Epidermal melanocyte (primary cell): ENCODE results near the gene ANKS1A.
"Not testable (repeated sequence)": the region's sequence is repeated elsewhere in the genome, so short reads cannot be mapped to it uniquely, and the experiment has no call there.

Experiments used
- DNase-seq: peaks from one replicate; pipeline ENCODE4 v3.0.0; 2011; ENCODE audit warnings: low spot score; ENCODE audit not compliant: insufficient read length

Gene ANKS1A

GRCh38 chr6:35096129-35096862 is 207.2 kb downstream of the ANKS1A start:
- DNase-seq: peak; percentile 63

- DNase-seq: no peak
Observed at GRCh38 chr6:35099116-35099515, 210.1 kb downstream of the ANKS1A start.

GRCh38 chr6:35105078-35105477 is 216.0 kb downstream of the ANKS1A start:
- DNase-seq: no peak

DNA sequence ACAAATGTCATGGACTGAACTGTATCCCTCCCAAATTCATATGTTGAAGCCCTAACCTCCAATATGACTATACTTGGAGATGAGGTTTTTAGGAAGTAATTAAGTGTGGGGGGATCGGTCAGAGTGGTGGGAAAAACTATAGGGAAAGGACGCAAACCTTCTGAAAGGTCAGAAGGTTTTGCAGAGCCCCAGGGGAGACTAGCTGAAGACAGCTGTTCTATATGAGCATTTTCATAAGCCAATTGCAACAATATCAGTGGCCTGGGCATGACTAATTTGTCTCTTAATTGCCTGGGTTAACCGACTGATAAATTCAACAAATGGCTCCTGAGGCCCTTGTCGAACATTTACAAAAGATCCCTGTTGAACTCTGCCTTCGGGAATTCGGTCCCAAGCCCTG is 217.0 kb downstream of the ANKS1A start:
- not testable (repeated sequence) for DNase-seq

DNA sequence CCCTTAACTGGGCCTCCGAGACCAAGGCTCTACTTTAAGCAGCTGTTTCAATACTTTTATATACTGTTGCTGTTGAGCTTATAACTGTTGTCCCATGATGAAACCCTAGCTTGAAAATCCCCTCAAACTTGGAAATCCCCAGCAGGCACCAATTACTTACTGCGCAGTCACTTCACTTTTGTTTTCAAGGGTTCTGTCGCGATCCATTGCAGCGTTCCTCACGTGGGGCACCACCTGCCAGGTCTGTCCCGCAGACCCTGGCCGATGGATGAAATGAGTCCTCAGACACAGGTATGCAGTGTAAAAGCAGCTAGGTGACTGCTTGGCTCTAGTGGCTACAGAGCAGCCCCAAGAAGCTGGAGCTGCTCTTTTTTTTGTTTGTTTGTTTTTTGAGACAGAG is 218.2 kb downstream of the ANKS1A start:
- DNase-seq: not testable (repeated sequence)

- not testable (repeated sequence) for DNase-seq
Observed at GRCh38 chr6:35107761-35108160, 218.7 kb downstream of the ANKS1A start.

- DNase-seq: no peak
Observed at GRCh38 chr6:35108309-35108885, 219.3 kb downstream of the ANKS1A start.

DNA sequence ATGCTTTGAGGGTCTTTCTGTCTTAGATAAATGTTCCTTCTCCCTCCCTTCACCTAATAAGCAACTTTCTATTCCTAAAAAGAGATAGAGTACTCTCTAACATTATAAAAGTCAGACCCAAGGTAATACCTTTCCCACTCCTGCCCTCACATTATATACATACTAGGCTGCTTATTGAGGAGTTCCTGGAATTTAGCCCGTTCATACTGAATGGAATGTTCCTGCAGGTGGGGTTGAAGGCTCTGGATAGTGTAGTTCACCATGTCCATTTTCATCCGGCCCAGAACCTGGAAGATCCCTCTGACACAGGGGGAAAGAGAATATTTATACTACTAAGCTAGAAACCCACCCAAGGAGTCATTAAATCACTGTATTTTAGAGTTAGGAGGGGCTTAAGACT is 231.7 kb downstream of the ANKS1A start:
- DNase-seq: no peak

- no peak for DNase-seq
Observed at GRCh38 chr6:35124356-35124755, 235.3 kb downstream of the ANKS1A start.

DNA sequence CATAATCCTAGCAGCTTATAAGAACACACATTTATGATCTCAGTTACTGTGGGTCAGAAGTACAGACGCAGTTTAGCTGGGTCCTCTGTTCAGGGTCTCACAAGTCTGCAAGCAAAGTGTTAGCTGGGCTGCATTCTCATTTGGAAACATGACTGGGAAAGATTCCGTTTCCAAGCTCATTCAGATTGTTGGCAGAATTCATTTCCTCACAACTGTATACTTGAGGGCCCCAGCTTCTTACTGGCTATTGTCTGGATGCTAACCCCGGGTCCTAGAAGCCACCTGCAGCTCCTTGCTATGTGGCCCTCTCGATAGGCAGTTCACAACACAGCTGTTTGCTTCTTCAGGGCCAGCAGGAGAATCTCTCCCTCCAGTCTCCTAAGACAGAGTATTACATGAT is 239.0 kb downstream of the ANKS1A start:
- DNase-seq: no peak

- peak; percentile 29 for DNase-seq
Observed at GRCh38 chr6:35128496-35128895, 239.4 kb downstream of the ANKS1A start.

DNA sequence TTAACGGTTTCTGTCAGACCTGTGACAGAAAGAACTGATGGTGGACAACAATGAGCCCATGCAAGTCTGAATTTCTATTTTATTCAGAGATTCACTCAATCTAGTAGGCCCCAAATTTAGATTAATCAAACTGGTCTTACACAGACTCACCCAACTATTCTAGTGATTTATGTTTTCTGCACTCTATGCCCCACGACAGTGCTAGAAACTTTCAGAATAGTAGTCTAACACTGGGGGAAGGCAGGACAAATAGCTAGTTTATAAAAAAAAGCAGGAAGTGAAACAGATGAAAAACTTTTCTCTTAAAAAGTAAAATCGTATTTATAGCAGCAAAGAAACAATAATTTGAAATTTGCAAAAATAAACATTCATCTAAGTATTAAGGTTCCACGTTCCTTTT is 247.1 kb downstream of the ANKS1A start:
- DNase-seq: no peak

DNA sequence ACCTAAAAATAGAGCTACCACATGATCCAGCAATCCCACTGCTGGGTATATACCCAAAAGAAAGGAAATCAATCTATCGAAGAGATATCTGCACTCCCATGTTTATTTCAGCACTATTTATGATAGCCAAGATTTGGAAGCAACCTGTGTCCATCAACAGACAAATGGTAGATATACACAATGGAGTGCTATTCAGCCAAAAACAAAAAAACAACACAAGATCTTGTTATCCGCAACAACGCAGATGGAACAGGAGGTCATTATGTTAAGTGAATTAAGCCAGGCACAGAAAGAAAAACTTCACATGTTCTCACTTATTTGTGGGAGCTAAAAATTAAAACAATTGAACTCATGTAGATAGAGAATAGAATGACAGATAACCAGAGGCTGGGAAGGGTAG is 249.1 kb downstream of the ANKS1A start:
- not testable (repeated sequence) for DNase-seq

DNA sequence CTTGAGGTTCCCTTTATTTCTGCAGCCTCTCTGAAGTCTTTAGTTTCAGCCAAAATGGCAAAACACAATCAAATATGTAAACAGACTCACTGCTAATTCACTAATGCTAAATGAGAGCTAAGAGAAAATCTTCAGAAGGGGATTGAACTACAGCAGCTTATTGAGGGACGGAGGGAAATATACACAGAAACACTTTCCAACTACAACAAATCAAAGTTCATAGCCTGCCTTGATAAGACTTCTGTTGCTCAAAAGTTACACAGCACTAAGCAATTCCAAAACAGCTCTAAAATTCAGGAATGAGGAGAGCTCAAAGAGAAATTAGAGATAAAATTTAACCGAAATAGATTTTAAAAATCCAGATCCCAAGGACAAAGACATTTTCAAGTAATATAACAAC is 250.4 kb downstream of the ANKS1A start:
- DNase-seq: no peak

- DNase-seq: peak; percentile 42
Observed at GRCh38 chr6:35139924-35140638, 251.0 kb downstream of the ANKS1A start.

DNA sequence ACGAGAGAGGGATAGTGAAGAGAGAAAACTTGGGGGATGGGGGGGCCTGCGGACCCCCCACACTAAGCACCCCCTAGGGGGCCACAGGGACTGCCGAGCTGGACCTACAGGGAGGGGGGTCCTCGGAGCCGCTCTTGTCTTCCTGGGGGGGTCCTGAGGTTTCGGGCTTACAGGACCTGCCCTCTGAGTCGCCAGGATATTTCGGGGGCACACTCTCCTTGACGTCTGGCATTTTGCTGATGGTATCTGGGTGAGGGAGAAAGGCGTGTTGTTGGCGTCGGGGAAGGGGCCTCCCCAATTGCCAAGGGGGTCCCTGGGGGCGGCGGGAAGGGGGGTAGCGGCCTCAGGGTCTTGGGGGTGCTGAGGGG is 251.6 kb downstream of the ANKS1A start:
- no peak for DNase-seq
